ENCODE measurements around the gene GPSM1.

DNA sequence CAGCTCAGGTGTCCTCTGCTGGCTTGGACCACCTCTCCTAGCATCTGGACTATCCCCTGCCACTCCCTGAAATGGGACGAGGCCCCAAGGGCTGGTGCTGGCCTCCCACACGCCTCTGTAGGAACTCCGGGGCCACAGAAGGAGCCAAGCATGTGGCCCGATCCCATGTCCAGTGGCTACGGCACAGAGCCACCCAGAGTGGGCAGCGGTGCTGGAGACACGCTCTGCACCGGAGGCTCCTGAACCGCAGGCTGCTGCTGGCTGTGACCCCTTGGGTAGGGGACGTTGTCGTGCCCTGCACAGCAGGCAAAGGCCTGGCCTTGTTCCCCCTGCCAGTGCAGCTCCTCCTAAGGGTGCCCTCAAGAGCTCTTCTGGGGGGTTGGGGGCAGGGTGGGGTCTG is 52.6 kb downstream of the GPSM1 start:
- TF ChIP-seq CTCF (IDR thresholded peaks at IDR 0.05) = no peak
- TF ChIP-seq POLR2A (IDR thresholded peaks at IDR 0.05) = no peak
